Uterus (tissue), 4 donors: ENCODE data around the gene NIPAL3. TPM values are rescaled to one million over a fixed set of nuclear protein-coding genes. Genes with fewer than 3 reads are reported as not detected.

Experiments used
- DNase-seq, 2 donors: peaks; one replicate each; pipeline ENCODE4 v3.0.0-alpha.2; 2019 to 2020
- H3K27ac ChIP-seq, 2 donors: fragments of 200-600 bp; sonication (generic); 1 replicate in 1 of 2; 2 replicates in 1 of 2; pipeline ENCODE4 v1.5.1; 2016 to 2018
- H3K27me3 ChIP-seq, 2 donors: fragments of 200-600 bp; sonication (generic); one replicate each; pipeline ENCODE4 v1.5.1; 2018 to 2019; ENCODE audit warnings: control low read depth in 1 of 2
- H3K36me3 ChIP-seq, 2 donors: fragments of 200-600 bp; sonication (generic); one replicate each; pipeline ENCODE4 v1.5.1; 2019; ENCODE audit warnings: control low read depth in 1 of 2
- H3K4me1 ChIP-seq, 2 donors: fragments of 200-600 bp; sonication (generic); one replicate each; pipeline ENCODE4 v1.5.1; 2018 to 2019; ENCODE audit warnings: control low read depth in 1 of 2
- H3K4me3 ChIP-seq, 2 donors: fragments of 200-600 bp; sonication (generic); 1 replicate in 1 of 2; 2 replicates in 1 of 2; pipeline ENCODE4 v1.5.1; 2018 to 2019; ENCODE audit warnings: mild to moderate bottlenecking in 1 of 2
- H3K9me3 ChIP-seq, 2 donors: fragments of 200-600 bp; sonication (generic); one replicate each; pipeline ENCODE4 v1.5.1; 2019; ENCODE audit warnings: control low read depth in 1 of 2
- CTCF ChIP-seq, 4 experiments: fragments of 200-600 bp in 2 of 4; fragments of 450-650 bp in 2 of 4; sonication (generic) in 2 of 4; IDR thresholded peaks; one replicate each; pipeline ENCODE4 v1.5.1; 2016 to 2019; ENCODE audit warnings: antibody characterized with exemption in 4 of 4, mild to moderate bottlenecking in 2 of 4, moderate library complexity in 1 of 4
- POLR2A ChIP-seq, 2 donors: fragments of 450-650 bp; IDR thresholded peaks; one replicate each; pipeline ENCODE4 v1.6.1; 2016; ENCODE audit warnings: antibody characterized with exemption in 2 of 2, mild to moderate bottlenecking in 1 of 2, moderate library complexity in 1 of 2
- intact Hi-C: fragments of 100-400 bp; cut with DNase I; formaldehyde crosslinking; loops from one replicate; pipeline ENCODE4 v1.15.1; 2023; ENCODE audit warnings: low total_unique reads
- total RNA-seq, 4 donors: library from RNA; depleted of rRNA in 3 of 4; stranded (reverse); fragments of >200 nt in 3 of 4; gene quantifications; one replicate each; pipeline versions ENCODE4 v1.1.0 to v1.2.4, GENCODE V29; 2014 to 2023
- donor health status: DM: yes; HTN: yes; CAD: no.

NIPAL3 gene
- total RNA-seq, 4 donors from 2014 or later: 14.2 to 36.8 (median 21.5) TPM

GRCh38 chr1:24412408-24412807 lies 3.2 kb upstream of the NIPAL3 start:
- no peak for DNase-seq
- intact Hi-C loops: no loop called here
- TF ChIP-seq CTCF (IDR thresholded peaks at IDR 0.05) (no peak), POLR2A (IDR thresholded peaks at IDR 0.05) (no peak)
- H3K27ac ChIP-seq: no peak overlapping the region
- H3K4me3 ChIP-seq: peak overlapping the region in 1 of 2 donors; percentile 76
- no peaks in the 10 kb centered on the region for H3K36me3 ChIP-seq
- no peaks in the 10 kb centered on the region for H3K27me3 ChIP-seq
- peaks cover 4 to 9% of the 10 kb centered on the region in 2 donors for H3K4me1 ChIP-seq
- no peaks in the 10 kb centered on the region for H3K9me3 ChIP-seq

- H3K27me3 ChIP-seq: no peaks in the 10 kb centered on the region
- H3K4me3 ChIP-seq: peak within 1 kb of the TSS; percentile 67 to 76
- intact Hi-C loops: no loop called here
- H3K27ac ChIP-seq: peak within 1 kb of the TSS; percentile 24 to 62
- DNase-seq: peak; percentile 79
- H3K9me3 ChIP-seq: no peaks in the 10 kb centered on the region
- H3K36me3 ChIP-seq: no peaks in the 10 kb centered on the region
- H3K4me1 ChIP-seq: peaks cover 4 to 9% of the 10 kb centered on the region in 2 donors
- TF ChIP-seq CTCF (IDR thresholded peaks at IDR 0.05): no peak
- peak in 1 of 2 donors; percentile 18 for TF ChIP-seq POLR2A (IDR thresholded peaks at IDR 0.05)
Measured at GRCh38 chr1:24413350-24414163, 2.0 kb upstream of the NIPAL3 start, which contains the start of gene STPG1. Gene STPG1, minus strand, starts transcription at chr1:24413782. Its CDS starts 12,394 bp downstream, at chr1:24401388.

GRCh38 chr1:24414775-24415333 lies 748 bp upstream of the NIPAL3 start:
- Histone ChIP-seq H3K36me3 (no peaks in the 10 kb centered on the region), H3K4me1 (peaks cover 4 to 9% of the 10 kb centered on the region in 2 donors), H3K27me3 (no peaks in the 10 kb centered on the region), H3K4me3 (peak overlapping the region; percentile 52 to 79), H3K9me3 (no peaks in the 10 kb centered on the region), H3K27ac (peak overlapping the region; percentile 37 to 48)
- TF ChIP-seq POLR2A (IDR thresholded peaks at IDR 0.05): no peak
- DNase-seq: no peak
- intact Hi-C loops: no loop called here

- Histone ChIP-seq H3K27ac (peak overlapping the region; percentile 7 to 47), H3K4me1 (peaks cover 4 to 9% of the 10 kb centered on the region in 2 donors), H3K27me3 (no peaks in the 10 kb centered on the region), H3K9me3 (no peaks in the 10 kb centered on the region), H3K4me3 (peak overlapping the region; percentile 52 to 79), H3K36me3 (no peaks in the 10 kb centered on the region)
- TF ChIP-seq CTCF (IDR thresholded peaks at IDR 0.05) (no peak), POLR2A (IDR thresholded peaks at IDR 0.05) (no peak)
- intact Hi-C loops: no loop called here
- no peak for DNase-seq
Measured at GRCh38 chr1:24415910-24416665, 486 bp downstream of the NIPAL3 start.

GRCh38 chr1:24416666-24417391 lies 1.2 kb downstream of the NIPAL3 start:
- Histone ChIP-seq H3K36me3 (no peaks in the 10 kb centered on the region), H3K27me3 (no peaks in the 10 kb centered on the region), H3K4me3 (peak overlapping the region; percentile 52 to 79), H3K27ac (peak overlapping the region in 1 of 2 donors; percentile 47), H3K4me1 (peaks cover 4 to 9% of the 10 kb centered on the region in 2 donors), H3K9me3 (no peaks in the 10 kb centered on the region)
- TF ChIP-seq CTCF (IDR thresholded peaks at IDR 0.05) (no peak), POLR2A (IDR thresholded peaks at IDR 0.05) (no peak)
- DNase-seq: no peak
- intact Hi-C loops: no loop called here
